Endodermal cell (in vitro differentiated cells): ENCODE data around the gene ZNF618. TPM values are rescaled to one million over a fixed set of nuclear protein-coding genes. Genes with fewer than 3 reads are reported as not detected.

Experiments used
- DNase-seq: peaks from one replicate; pipeline ENCODE4 v3.0.0-alpha.2; 2017
- H3K27ac ChIP-seq: 2 replicates; pipeline ENCODE4 v1.5.1; 2013; ENCODE audit warnings: mild to moderate bottlenecking, low read depth, low read length, moderate library complexity
- H3K27me3 ChIP-seq: 2 replicates; pipeline ENCODE4 v1.6.1; 2013; ENCODE audit warnings: mild to moderate bottlenecking, low read length, moderate library complexity; ENCODE audit not compliant: insufficient read depth, control insufficient read depth, poor library complexity, severe bottlenecking
- H3K36me3 ChIP-seq: 2 replicates; pipeline ENCODE4 v1.7.0; 2013; ENCODE audit warnings: mild to moderate bottlenecking, low read length, moderate library complexity; ENCODE audit not compliant: control insufficient read depth, insufficient read depth
- H3K4me1 ChIP-seq: one replicate; pipeline ENCODE4 v1.7.0; 2013; ENCODE audit warnings: low read length; ENCODE audit not compliant: control insufficient read depth, insufficient read depth
- H3K4me3 ChIP-seq: 2 replicates; pipeline ENCODE4 v1.5.1; 2013; ENCODE audit warnings: mild to moderate bottlenecking, low read length, moderate library complexity
- H3K9ac ChIP-seq: 2 replicates; pipeline ENCODE4 v1.6.1; 2013; ENCODE audit warnings: mild to moderate bottlenecking, low read length, moderate library complexity; ENCODE audit not compliant: poor library complexity, severe bottlenecking; ENCODE audit errors: extremely low read depth
- H3K9me3 ChIP-seq: 2 replicates; pipeline ENCODE4 v1.6.1; 2013; ENCODE audit warnings: mild to moderate bottlenecking, low read length, moderate library complexity; ENCODE audit not compliant: control insufficient read depth
- H3K27ac Mint-ChIP-seq: 2 replicates; pipeline ENCODE4 v1.8.0; 2020; ENCODE audit warnings: mixed read lengths
- H3K27me3 Mint-ChIP-seq: 2 replicates; pipeline ENCODE4 v1.8.0; 2021; ENCODE audit warnings: mild to moderate bottlenecking, mixed read lengths; ENCODE audit not compliant: insufficient read depth
- H3K36me3 Mint-ChIP-seq: 2 replicates; pipeline ENCODE4 v1.8.0; 2020; ENCODE audit warnings: low read depth, mixed read lengths
- H3K4me1 Mint-ChIP-seq: 2 replicates; pipeline ENCODE4 v1.8.0; 2020; ENCODE audit warnings: mixed read lengths
- H3K4me3 Mint-ChIP-seq: 2 replicates; pipeline ENCODE4 v1.8.0; 2020; ENCODE audit warnings: mild to moderate bottlenecking, moderate library complexity, mixed read lengths
- H3K9me3 Mint-ChIP-seq: 2 replicates; pipeline ENCODE4 v1.8.0; 2020; ENCODE audit warnings: mild to moderate bottlenecking, mixed read lengths
- CTCF ChIP-seq: fragments of 200-600 bp; sonication (generic); conservative IDR thresholded peaks from 2 replicates; pipeline ENCODE4 v1.5.0; 2021; ENCODE audit warnings: antibody characterized with exemption, mild to moderate bottlenecking
- WGBS, 2 experiments: methylation state at CpG; one replicate each; pipeline versions ENCODE4 v1.1.5 to v1.1.7; 2013; ENCODE audit warnings: missing lambda C conversion rate in 2 of 2, mixed read lengths in 1 of 2; ENCODE audit not compliant: insufficient coverage in 1 of 2, insufficient read length in 1 of 2; 5-methylcytosine and 5-hydroxymethylcytosine counted together
- total RNA-seq, 2 donors: library from RNA; stranded (reverse); fragmentation: NEBNext Ultra II Directional in 1 of 2; extraction: Animal tissue kit (Norgen Biotek cat#: 25700) in 1 of 2; gene quantifications; 2 replicates in 1 of 2; 3 replicates in 1 of 2; pipeline ENCODE4 v1.2.1, GENCODE V29; 2021

The ZNF618 gene
- total RNA-seq, 2 donors from 2014 or later: 34.5 to 37.5 TPM

- Mint-ChIP-seq H3K4me1 (peaks cover 4% of the 10 kb centered on the region), H3K27me3 (no peaks in the 10 kb centered on the region), H3K9me3 (no peaks in the 10 kb centered on the region), H3K36me3 (peaks cover 7% of the 10 kb centered on the region), H3K27ac (no peak overlapping the region), H3K4me3 (no peak overlapping the region)
- Histone ChIP-seq H3K9ac (no peak overlapping the region), H3K27ac (no peak overlapping the region), H3K27me3 (no peaks in the 10 kb centered on the region), H3K9me3 (no peaks in the 10 kb centered on the region), H3K4me3 (no peak overlapping the region), H3K4me1 (no peaks in the 10 kb centered on the region), H3K36me3 (peaks cover 4% of the 10 kb centered on the region)
- TF ChIP-seq CTCF: no peak
- DNase-seq: no peak
- 95 to 96% methylated on average over 4 to 8 of the region's 8 CpGs for WGBS, 2 experiments
Observed at GRCh38 chr9:113945784-113946183, 69.7 kb downstream of the ZNF618 start.

DNA sequence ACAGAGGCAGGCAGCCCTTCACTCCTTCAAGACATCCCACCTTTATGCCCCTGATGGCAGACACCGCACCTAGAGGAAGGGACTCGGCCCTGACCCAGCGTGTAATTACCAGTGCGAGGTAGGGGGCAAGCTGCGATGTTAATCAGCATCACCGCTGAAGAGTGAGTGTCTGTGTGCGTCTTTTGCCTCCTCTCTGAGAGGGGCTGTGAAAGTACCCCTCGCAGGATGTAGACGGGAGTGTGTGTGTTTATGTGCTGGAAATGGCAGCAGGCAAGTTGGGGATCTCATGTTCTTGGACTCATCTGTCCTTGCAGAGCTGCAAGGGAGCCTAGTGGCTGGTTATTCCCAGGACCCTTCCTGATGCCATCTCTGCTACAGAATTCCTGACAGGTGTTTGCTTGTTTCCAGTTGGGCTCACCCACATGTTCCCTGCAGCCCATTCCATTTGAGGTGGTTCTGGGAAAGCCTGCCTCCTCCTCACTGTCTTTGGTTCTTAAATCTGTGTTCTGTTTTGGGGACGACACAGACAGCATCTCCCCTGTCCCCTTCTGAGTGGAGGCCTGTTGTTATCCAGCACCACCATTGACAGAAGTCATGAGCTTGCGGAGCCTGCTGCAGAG, 70.5 kb downstream of the ZNF618 start:
- H3K36me3 ChIP-seq: peaks cover 4% of the 10 kb centered on the region
- no peaks in the 10 kb centered on the region for H3K9me3 ChIP-seq
- no peak overlapping the region for H3K27ac ChIP-seq
- Mint-ChIP-seq H3K36me3 (peaks cover 5% of the 10 kb centered on the region), H3K4me1 (peaks cover under 1% of the 10 kb centered on the region), H3K27me3 (no peaks in the 10 kb centered on the region), H3K4me3 (no peak overlapping the region), H3K9me3 (no peaks in the 10 kb centered on the region), H3K27ac (peak overlapping the region; percentile 59)
- no peak overlapping the region for H3K4me3 ChIP-seq
- no peak overlapping the region for H3K9ac ChIP-seq
- no peaks in the 10 kb centered on the region for H3K27me3 ChIP-seq
- WGBS, 2 experiments: 91 to 93% methylated on average over 8 to 11 of the region's 11 CpGs
- H3K4me1 ChIP-seq: no peaks in the 10 kb centered on the region
- DNase-seq: no peak
- TF ChIP-seq CTCF: no peak

DNA sequence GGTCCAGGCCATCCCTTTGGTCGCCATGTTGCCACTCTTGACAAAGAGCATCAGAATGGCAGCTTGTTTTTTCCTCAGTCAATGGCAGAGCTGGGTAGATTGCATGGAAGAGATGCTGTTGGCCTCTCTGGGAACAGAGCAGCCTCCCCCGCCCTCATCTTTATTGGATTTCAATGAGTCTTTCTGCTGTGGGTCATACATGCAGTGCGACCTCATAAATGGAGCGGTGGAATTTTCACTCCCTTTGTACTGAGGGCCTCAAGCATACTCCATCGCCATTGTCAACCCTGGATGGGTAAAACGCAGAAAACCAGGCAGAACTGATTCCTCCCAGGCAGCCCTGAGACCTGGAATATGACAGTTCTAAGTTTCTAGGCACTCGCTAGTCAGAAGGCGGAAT, 71.8 kb downstream of the ZNF618 start:
- no peaks in the 10 kb centered on the region for H3K9me3 ChIP-seq
- Mint-ChIP-seq H3K4me3 (no peak overlapping the region), H3K4me1 (no peaks in the 10 kb centered on the region), H3K9me3 (no peaks in the 10 kb centered on the region), H3K36me3 (no peaks in the 10 kb centered on the region), H3K27me3 (no peaks in the 10 kb centered on the region), H3K27ac (no peak overlapping the region)
- H3K27ac ChIP-seq: peak overlapping the region; percentile 54
- H3K9ac ChIP-seq: no peak overlapping the region
- 82% methylated on average over 7 to 8 of the region's 8 CpGs for WGBS, 2 experiments
- no peak overlapping the region for H3K4me3 ChIP-seq
- no peaks in the 10 kb centered on the region for H3K36me3 ChIP-seq
- H3K4me1 ChIP-seq: no peaks in the 10 kb centered on the region
- H3K27me3 ChIP-seq: no peaks in the 10 kb centered on the region
- DNase-seq: no peak
- TF ChIP-seq CTCF: no peak
